PFSK-1 (cell line): ENCODE data around the gene GPC6.

Source experiments
- FOXP2 ChIP-seq: optimal IDR thresholded peaks from 2 replicates; pipeline ENCODE3; 2011; ENCODE audit warnings: borderline replicate concordance, control low read depth, inconsistent platforms; ENCODE audit not compliant: insufficient read depth; ENCODE audit errors: extremely low read length, extremely low read depth
- POLR2AphosphoS5 ChIP-seq: IDR thresholded peaks from 2 replicates; pipeline ENCODE4 v1.6.1; 2012; ENCODE audit warnings: low read depth, mild to moderate bottlenecking, control low read depth, low read length, moderate library complexity

DNA sequence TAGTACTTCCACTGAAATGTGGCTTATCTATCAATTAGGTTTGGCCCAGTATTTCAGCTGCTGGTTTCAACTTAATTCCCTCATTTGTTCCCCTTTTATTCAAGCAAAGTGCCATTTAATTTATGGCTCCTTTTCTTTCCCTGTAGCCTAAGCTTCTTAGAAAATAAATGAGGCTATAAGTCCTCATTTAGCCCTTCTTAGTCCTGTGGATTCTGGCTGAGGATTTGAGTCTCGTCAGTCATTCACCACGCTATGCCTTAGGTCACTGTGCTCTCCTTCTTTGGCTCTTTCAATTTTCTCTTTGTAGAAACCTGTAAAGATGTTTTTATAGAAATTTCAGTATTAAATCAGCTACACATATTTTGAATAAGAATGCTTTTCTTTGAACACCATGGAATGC is 579.1 kb downstream of the GPC6 start:
- TF ChIP-seq POLR2AphosphoS5 (no peak), FOXP2 (no peak)
